Activated T-cell treated with anti-CD3 and anti-CD28 coated beads for 48 hours (primary cell): Measurements from ENCODE around the gene SCN5A.

Experiments used
- DNase-seq: peaks from one replicate; pipeline ENCODE4 v3.0.0-alpha.2; 2020; ENCODE audit warnings: low read depth

SCN5A gene

DNA sequence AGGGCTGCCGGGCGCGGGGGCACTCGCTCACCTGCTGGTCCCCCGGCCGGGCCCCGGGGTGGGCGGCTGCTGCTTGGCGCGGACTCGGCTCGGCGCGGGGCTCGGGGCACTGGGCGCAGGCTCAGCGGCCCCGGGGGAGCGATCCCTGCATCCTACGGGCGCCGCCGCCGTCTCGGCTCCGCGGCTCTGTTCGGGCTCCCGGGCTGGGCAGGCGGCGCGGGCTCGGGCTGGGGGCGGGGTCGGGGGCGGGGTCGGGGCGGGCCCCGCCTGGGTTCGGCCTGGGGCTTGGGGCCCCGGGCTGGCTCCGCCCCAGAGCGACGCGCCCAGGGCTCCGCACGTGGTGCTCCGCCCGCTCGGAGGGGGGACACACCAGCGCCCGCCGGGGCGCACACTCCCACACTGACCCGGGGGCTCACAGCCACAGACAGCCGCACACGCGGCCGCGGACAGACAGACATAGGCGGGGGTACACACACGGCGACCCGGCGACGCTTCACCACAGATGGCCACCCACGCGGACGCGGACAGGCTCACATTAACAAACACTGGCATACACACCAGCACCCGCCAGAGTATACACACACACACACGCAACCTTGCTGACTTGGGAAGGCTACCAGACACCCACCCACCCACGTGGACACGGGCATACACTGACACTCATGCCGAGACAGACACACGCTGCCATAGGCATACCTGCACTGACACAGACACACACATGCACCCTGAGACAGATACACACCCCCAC, at the start of gene SCN5A:
SCN5A (minus strand) TSS at position 188 of the 748 bp plus-strand sequence. CDS start 16,380 bp downstream, outside the sequence.
- DNase-seq, result peak; percentile 59

DNA sequence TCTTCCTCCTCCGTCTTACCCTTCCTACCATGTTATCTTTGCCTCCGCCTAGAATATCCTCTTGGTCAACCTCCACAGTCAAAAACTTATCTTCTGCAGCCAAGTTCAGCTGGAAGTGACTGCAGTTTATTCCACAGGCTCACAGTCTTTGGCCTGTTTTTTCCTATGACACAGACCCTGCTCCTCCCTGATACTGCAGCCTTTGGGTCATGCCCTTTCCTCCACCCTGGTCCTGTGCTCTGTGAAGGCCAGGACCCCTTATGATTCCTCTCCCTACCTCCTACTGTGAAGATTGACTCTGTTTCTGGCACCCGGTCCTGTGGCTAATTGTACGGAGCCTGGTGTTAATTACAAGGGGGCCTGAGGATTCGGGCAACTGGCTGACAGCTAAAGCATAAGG, 49.3 kb upstream of the SCN5A start:
- no peak for DNase-seq

DNA sequence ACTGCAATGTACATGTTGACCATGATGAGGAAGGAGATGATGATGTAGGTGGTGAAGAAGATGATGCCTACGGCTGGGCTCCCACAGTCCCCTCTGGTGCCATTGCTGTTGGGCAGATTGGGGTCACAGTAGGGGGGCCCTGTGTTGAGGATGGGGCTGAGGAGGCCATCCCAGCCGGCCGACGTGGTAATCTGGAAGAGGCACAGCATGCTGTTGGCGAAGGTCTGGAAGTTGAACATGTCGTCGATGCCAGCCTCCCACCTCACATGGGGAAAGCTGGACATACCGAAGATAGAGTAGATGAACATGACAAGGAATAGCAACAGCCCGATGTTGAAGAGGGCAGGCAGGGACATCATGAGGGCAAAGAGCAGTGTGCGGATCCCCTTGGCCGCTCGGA, 48.6 kb upstream of the SCN5A start:
- no peak for DNase-seq

DNA sequence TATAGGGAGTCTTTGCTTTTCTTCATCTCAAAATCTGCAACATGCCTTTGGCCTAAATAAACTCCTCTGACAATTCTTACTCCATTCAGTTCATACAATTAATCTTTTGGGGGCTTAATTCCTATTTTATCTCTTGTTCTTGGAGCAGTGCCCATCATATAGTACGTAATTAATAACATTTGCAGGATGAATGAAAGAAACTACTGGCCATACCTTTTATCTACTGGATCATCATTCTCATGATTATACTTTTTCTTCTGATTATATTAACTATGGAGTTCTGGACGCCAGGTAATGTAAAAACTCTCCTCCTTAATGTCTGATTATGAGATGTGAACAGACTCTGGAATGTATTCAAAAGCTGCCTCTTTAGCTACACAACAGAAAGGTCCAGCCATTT, 46.5 kb upstream of the SCN5A start:
- no peak for DNase-seq

DNA sequence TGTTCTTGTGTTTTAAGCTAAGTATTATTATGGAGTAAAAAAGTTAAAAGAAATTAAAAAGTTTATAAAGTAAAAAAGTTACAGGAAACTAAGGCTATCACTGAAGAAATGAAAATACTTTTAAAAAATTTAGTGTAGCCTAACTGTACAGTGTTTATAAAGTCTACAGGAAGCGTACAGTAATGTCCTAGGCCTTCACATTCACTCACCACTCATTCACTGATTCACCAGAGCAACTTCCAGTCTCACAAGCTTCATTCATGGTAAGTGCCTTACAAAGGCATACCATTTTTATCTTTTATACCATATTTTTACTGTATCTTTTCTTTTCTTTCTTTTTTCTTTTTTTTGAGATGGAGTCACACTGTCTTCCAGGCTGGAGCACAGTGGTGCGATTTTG, 40.7 kb upstream of the SCN5A start:
- DNase-seq, result no peak

DNA sequence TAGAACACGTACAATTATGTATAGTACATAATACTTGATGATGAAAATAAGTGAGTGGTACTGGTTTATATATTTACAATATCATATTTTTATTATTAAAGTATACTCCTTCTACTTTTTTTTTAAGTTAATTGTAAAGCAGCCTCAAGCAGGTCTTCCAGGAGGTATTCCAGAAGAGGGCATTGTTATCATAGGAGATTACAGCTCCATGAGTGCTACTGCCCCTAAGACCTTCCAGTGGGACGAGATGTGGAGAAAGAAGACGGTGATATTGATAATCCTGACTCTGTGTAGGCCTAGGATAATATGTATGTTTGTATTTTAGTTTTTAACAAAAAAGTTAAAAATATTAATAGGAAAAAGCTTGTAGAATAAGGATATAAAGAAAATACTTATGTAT, 40.3 kb upstream of the SCN5A start:
- DNase-seq, result no peak

DNA sequence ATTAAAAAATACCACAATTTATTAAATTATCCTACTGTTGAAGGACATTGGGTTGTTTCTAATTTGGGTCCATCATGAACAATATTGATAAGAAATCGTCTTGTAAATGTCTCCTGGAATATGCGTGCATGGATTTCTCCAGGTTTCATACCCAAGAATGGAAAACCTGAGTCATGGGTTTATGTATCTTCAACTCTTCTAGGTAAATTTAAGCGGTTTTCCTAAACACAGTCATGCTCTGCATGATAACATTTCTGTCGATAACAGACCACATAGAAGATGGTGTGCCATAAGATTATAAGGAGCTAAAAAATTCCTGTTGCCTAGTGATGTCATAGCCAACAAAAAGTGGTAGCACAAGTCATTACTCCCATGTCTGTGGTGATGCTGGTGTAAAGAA, 39.9 kb upstream of the SCN5A start:
- no peak for DNase-seq

DNA sequence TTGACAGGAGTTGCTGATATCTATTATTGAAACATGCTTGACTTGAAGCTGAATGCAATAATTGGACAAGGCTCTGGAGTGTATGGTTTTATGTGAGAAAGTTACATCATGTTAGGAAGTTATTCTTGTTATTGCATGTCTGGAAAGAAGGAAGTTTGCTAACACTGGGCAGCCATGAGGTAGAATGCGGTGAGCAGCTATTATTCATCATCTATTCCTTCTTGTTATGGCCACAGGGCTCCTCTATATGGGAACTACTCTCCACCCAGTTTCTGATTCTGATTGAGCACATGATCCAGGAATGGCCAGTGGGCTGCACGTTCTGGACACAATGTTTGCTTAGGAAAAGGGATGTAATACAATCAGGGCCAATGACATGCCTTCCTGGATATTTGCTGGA, 37.8 kb upstream of the SCN5A start:
- no peak for DNase-seq

DNA sequence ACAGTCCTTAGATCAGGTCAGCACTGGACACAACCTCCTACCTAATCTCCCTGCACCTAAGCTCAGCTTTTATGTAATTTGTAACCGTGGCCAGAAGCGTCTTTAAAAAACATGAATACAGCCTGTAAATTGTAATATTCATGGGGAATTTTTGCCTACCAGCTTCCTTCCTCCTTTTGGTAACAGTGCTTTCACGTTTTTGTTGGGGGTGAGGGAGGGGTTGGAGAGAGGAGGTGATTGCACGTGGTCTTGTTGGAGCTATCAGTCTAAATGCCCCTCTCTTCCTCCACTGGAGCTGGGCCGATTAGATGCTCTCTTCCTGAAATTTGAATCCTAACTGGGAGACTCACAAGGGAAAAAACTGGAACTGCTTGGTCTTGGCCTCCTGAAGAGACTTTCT, 35.1 kb upstream of the SCN5A start:
- DNase-seq, result no peak

DNA sequence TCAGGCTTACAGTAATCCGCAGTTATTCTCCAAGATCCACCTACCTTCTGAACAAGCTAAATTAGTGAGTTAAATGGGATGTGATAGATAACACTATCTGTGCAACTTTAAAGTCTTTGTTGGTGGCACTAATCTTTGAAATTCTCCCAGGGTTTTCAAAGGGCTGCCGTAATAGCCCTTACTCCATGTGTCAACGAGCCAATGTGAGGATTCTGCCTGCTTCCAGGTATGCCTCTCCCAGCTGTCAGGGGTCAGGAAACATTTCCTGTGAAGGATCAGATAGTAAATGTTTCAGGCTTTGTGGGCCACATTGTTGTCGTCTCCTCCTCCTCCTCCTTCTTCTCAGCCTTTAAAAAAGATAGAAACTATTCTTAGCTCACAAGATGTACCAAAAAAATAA, 20.2 kb upstream of the SCN5A start:
- DNase-seq, result no peak

DNA sequence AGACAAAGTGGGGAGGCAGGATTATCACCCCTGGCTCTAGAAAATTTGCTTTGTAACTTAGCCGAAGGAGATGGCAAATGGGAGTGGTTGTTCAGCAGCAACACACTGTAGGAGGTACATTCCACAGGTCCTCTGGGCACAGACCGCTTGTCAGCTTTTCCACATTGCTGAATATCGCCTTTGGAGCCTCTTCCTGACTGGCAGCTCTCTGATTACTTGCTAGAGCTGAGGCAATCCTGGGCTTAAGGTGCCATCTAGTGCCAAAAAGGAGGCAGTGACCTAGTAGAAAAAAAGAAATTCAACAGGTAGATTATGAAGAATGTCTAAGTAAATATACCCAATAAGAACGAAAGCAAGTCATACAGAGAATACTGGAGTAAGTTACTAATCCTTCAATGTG, 13.1 kb upstream of the SCN5A start:
- DNase-seq, result no peak

DNA sequence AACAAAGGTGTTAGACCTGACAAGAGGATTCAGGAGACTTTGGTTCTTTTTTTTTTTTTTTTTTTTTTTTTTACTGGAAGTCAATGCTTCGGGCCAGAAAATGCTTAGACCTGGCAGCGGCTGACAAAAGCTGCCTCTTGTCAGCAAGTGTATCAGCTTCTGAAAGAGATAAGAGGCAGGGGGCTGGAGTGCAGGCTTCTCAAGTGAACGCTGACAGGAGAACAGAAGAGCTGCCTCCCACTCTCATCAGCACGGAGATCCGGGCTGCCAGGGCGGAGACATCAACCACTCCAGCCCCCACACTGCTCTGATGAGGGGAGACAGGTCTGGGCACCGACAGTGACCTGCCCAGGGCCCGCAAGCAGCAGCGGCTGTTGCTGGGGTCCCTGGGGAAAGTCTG, 9.4 kb upstream of the SCN5A start:
- DNase-seq, result no peak

DNA sequence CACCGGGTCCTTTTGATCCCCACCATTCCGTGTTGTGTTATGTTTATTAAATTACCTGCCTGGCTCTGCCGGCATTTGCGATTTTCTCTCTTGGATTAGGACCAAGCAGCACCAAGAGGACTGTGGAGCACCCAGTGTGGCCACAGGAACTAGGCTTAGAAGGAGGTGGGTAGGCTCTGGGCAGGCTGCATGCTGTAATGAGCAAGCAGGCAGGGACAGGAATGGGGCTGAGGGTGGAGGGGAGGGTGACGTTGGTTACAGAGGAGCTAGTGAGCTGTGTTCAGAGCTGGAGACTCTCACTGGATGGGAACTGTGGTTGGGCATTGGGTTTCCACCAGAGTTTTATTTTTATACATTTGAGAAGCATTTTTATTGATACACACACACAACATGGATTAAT, 7.9 kb upstream of the SCN5A start:
- DNase-seq, result no peak

DNA sequence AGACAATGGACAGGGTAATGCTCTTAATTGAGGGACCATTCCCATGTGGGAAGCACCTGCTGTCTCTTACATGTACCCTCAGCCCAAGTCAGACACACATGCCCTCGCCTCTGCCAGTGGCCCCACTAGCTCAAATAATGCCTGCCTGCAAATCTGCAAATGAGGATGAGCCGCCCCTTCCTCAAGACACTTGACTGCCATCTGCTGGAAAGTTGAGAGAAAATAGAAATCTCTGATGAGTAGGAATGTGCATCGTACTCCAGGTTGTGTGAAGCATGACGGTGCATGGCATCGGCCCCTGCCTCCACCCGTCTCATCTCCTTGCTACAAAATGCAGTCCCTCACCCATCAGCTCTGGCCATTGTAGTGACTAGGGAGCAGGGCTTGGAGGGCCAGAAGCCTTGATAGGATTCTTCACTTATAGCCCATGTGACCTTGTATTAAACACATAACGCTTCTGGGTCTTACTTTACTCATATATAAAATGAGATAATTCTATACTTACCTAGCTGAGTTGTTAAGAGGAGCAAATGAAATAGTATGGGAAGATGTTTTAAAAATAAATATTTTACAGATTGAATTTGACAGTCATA, 6.3 kb upstream of the SCN5A start:
- DNase-seq, result no peak

DNA sequence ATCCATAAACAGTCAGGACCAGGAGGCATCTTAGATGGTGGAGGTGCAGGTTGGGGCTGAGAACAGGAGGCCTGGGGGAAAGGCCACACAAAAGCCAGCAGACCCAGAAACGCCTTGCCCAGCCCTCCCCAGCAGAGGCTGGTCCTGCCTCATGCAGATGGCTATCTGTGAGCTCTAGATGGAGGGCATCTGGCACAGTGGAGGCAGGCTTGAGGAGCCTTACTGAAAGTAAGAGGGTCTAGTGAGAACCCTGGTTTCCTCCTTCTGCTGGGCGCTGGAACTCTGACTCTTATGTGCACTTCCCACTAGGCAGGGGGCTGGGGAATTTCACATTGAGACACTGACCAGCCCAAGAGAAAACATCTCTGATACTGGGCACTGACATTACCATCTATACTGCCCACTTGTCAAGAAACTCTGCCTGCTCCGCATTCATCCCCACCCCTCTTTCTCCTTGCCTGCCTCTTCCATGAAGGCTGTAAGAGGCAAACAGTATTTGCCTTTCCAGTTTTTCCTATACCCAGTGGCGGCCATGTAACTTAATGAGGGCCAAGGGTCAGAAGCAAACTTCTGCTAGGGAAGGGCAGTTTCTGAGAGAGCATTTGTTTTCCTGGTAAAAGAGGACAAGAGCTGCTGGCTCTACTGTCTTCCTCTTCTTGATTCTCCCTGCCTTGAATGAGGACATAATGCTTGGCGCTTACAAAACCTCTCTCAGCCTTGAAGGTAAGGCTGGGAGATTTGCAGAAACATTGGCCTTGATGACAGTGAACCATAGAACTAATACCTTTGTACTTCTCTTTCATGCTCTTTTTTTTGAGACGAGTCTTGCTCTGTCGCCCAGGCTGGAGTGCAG, 4.4 kb upstream of the SCN5A start:
- DNase-seq, result no peak

DNA sequence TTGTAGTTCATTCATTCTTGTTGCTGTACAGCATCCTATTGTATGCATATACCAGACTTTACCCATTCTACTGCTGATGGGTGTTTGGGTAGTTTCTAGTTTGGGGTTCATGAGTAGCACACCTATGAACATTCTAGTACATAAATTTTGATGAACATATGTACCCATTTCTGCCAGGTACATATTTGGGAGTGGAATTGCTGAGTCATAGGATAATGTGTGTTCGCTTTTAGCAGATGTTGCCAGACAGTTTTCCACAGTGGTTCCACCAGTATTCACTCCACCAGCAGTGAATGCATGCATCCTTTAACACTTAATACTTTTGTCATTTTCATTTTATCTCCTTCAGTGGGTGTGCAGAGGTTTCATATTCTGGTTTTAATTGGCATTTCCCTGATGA, 3.4 kb upstream of the SCN5A start:
- DNase-seq, result no peak

DNA sequence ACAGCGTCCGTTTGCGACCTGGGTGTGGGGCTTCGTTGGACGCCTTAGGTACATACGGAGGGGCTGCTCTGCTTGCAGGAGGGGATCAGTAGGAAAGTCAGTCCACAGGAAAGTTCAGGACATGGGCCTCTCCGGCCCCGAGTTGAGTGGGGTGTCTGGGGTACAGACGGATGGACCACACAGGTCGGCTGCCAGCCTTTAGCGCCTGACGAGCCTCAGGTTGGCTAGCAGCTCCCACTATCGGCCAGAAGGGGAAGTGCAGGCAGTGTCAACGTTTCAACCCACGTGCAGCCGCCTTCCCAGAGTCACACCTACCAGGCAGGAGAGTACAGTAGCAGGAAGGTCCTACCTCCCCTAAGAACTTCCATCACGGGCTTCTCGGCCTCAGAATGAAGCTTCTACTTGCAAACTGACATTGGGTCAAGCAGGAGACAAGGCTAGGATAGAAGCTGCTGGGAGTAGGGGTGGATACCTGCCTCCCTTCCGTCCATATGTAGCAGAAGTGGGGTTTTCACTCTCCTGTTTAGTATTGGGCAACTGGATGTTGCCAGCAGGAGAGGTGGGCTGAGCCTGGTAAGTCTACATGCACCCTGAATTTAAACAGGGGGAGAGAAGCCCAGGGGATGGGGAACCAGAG, 1.8 kb upstream of the SCN5A start:
- peak; percentile 65 for DNase-seq

DNA sequence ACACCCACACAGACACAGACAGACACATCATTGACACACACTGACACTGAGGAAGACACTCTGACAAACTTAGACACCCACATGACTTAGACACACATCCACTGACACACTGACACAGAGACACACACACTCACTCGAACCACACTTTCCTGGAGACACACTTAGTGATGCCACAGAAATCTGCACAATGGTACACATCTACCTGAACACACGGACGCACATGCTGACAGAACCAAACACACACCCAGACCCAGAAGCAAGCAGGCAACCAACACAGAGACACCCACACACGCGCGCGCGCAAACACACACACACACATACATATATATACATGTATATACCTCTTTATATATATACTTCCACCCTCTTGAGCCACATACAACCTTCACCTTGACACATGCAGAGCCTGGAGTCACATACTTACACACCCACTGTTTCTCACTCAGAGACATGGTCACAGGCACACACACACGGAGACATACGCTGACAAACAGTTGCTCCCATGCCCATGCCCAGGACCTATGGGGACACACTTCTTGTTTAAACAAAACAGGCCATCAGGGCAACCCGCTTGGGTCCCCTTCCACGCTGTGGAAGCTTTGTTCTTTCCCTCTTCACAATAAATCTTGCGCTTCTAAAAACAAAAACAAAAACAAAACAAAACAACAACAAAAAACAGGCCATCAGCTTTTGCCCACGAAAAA, 913 bp upstream of the SCN5A start:
- no peak for DNase-seq

DNA sequence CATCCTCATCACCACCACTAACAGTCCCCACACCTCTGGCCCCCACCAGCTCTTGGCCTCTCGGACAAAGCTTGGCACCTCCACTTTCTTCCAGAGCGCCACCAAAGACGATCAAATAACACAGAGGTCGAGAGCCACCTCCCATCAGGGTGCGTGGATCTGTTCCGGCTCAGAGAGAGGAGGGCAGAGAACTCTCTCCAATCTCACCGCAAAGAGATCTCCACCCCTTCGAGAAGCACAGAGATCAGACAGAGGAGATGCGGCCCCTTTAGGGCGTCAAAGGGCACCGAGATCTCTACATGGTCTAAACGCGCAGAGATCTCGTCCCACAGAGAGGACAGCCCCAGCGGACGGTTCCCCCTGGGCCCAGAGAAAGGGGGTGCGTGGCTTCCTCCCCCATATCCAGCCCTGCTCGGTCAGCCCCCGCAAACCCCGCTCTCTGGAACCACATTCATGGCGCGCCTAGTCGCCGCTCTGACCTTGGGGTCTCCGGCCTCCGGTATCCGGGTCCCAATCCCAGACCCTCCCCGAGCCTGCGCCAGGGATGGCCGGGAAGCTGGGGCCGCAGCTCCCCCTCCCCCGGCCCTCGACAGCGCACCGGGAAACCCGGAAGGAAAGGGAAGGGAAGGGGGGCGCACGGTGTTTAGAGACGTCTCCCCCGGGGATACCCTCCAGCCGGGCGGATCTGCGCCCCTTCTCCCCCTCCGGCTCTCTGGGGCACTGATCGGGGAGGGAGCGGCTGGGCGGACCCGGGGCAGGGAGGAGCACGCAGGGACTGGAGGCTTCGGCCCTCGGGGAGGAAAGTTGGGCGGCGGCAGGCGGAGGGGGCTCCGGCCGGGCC, 608 bp downstream of the SCN5A start:
- no peak for DNase-seq

DNA sequence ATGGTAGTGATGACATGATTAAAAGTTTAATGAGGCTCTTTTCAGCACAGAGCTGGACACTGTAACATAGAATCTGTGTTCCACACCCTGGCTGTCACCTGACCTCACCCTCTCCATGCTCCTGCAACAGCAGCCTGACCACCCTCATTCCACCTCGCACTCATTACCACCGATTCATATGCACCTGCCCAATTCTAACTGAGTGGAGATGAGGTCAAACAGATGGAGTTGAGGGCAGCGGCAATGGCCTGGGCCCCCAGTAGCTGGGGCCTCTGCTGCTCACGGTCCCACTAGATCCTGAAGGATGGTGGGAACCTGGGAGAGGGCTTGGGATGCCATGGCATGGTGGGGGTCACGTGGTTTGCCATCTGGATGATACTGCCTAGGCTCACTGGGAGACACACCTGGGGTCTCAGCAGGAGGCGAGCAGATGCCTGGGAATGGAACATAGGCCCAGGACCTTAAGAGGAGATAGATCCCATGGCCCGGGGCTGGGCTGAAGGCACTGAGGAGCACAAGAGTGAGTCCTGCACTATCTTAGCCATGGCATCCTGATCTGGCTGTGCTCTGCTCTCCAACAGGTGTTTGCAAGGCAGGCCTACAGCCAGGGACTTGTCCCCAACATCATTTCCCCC, 1.3 kb downstream of the SCN5A start:
- no peak for DNase-seq
